ENCODE data around the gene ULK3. TPM values are rescaled to one million over a fixed set of nuclear protein-coding genes. Genes with fewer than 3 reads are reported as not detected.
A peak's percentile ranks its signal among the peaks of the same experiment; 100 is the strongest.

Gene ULK3
- total and polyA plus RNA-seq, 10 of the 15 experiments (the other 5 are each of a cell fraction or from before 2014, with no cell fraction given) = 0.64 to 38.8 (median 27.1) TPM

GRCh38 chr15:74831813-74832495 lies 11.0 kb downstream of the ULK3 start:
- WGBS (ENCODE audit: insufficient coverage, insufficient replicate concordance, low lambda C conversion rate, missing lambda C conversion rate) = 52% methylated on average over 15 of the region's 15 CpGs
- TF ChIP-seq CBX5 (IDR thresholded peaks at IDR 0.05; ENCODE audit: low read depth) (no peak), WRNIP1 (IDR thresholded peaks at IDR 0.05; ENCODE audit: borderline replicate concordance, low read depth, low read length) (no peak), IKZF2 (IDR thresholded peaks at IDR 0.05) (no peak), TCF12 (IDR thresholded peaks at IDR 0.05; ENCODE audit: low read depth, low read length) (no peak), E4F1 (IDR thresholded peaks at IDR 0.05; ENCODE audit: borderline replicate concordance, partially characterized antibody) (no peak), MTA2 (IDR thresholded peaks at IDR 0.05; ENCODE audit: low read depth) (no peak)
- TF ChIP-seq, protein P1, sequence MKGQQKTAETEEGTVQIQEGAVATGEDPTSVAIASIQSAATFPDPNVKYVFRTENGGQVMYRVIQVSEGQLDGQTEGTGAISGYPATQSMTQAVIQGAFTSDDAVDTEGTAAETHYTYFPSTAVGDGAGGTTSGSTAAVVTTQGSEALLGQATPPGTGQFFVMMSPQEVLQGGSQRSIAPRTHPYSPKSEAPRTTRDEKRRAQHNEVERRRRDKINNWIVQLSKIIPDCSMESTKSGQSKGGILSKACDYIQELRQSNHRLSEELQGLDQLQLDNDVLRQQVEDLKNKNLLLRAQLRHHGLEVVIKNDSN (IDR thresholded peaks at IDR 0.05; ENCODE audit: borderline replicate concordance, extremely low read length, insufficient read depth, low read depth, low read length) = no peak
- intact Hi-C loops (cut with micrococcal nuclease; ENCODE audit: unreplicated experiment) (no loop called here), in situ Hi-C loops (cut with MboI) (no loop called here)
- Histone ChIP-seq H3K4me2 (ENCODE audit: control insufficient read depth, insufficient read depth) (no peak overlapping the region), H2AFZ (ENCODE audit: control insufficient read depth, low read depth, low read length) (no peak overlapping the region), H3K9me3 (replicated peaks; ENCODE audit: control insufficient read depth, insufficient read depth, low read length) (no peaks in the 10 kb centered on the region), H3K4me1 (ENCODE audit: control insufficient read depth, insufficient read depth, low read length) (no peaks in the 10 kb centered on the region), H4K20me1 (ENCODE audit: control insufficient read depth, insufficient read depth) (no peaks in the 10 kb centered on the region), H3K9ac (ENCODE audit: control insufficient read depth, insufficient read depth, low read length) (no peak overlapping the region), H3K27me3 (replicated peaks in 1 of 2; ENCODE audit: control insufficient read depth in 2 of 2, insufficient read depth in 2 of 2, low read length in 1 of 2) (peaks cover 0 to 8% of the 10 kb centered on the region in 2 experiments; a peak in 2 of 4 replicates), H3K4me3 (no peak overlapping the region), H3K27ac (ENCODE audit: control insufficient read depth, insufficient read depth) (no peak overlapping the region), H3K79me2 (ENCODE audit: control insufficient read depth, insufficient read depth, low read length) (no peaks in the 10 kb centered on the region), H3K36me3 (ENCODE audit: control insufficient read depth in 2 of 2, insufficient read depth in 2 of 2, low read length in 1 of 2) (no peaks in the 10 kb centered on the region)
- FAIRE-seq (no peak), ATAC-seq (peak; percentile 18; the same call in 1 of the 3 replicates), DNase-seq (ENCODE audit: low read depth, low spot score) (no peak)
- CTCF ChIA-PET = interaction anchor here (1.3 to 6.3 kb wide), 6 partner anchors 28 to 70 kb away, joined by 3 to 53 read pairs (median 12); no protein-coding TSS in a partner anchor
- SMC1A ChIA-PET (ENCODE audit: uncharacterized antibody, unreplicated experiment) = interaction anchor here (1.0 to 2.6 kb wide), 3 partner anchors 9 to 61 kb away, joined by 4 to 12 read pairs (median 5); no protein-coding TSS in a partner anchor
- no TSS peak for BruUV-seq (replicated peaks)
- POLR2A ChIA-PET = no interaction called here
- RAD21 ChIA-PET (ENCODE audit: unreplicated experiment) = interaction anchor here (2.0 kb wide), 1 partner anchor 61 kb away, joined by 7 read pairs; no protein-coding TSS in a partner anchor

Measured in GM12878 (cell line).